ENCODE measurements around the gene ATP11A. TPM values are rescaled to one million over a fixed set of nuclear protein-coding genes. Genes with fewer than 3 reads are reported as not detected.

Gene ATP11A
- total RNA-seq, 4 donors from 2014 or later = 18.6 to 30.3 (median 26.8) TPM

DNA sequence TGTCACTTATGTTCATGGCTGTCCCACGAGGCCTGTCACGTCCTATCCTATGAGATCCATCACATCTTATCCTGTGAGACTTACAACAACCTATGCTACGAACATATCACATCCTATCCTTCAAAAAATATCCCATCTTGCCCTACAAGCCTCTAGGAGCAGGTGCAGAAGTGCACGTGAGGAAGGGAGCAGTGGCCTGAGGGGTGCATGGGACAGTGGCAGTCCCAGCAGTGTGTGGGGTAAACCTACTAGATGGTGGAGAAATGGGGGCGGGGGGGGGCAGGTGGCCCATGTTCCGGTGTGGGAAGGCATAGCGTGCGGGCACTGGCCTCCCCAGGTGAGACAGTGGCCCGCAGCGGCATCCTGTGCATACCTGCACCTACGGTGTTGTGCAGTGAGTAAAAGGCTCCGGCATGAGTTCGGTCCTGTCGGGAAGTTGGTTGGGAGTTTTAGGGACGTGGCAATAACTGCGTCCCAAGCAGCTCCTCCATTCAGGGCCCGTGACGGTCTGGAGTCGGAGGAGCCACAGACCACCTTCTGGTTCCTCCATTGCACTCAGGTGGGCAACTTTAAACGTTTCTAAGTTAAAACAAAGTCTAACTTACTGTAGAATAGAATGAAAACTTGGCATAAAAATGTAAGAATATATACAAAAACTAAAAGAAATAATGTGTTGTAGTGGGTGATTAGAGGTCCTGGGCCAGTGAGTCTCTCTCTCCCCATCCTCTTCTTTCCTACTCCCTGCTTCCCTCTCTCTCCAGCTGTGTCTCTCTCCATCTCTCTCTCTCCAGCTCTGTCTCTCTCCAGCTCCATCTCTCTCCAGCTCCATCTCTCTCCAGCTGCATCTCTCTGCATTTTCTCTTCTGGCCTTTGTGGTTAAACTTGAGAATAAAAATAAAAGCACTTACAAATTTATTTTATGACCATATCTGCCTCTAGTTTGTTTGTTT lies 42.1 kb downstream of the ATP11A start:
- TF ChIP-seq, protein P1, sequence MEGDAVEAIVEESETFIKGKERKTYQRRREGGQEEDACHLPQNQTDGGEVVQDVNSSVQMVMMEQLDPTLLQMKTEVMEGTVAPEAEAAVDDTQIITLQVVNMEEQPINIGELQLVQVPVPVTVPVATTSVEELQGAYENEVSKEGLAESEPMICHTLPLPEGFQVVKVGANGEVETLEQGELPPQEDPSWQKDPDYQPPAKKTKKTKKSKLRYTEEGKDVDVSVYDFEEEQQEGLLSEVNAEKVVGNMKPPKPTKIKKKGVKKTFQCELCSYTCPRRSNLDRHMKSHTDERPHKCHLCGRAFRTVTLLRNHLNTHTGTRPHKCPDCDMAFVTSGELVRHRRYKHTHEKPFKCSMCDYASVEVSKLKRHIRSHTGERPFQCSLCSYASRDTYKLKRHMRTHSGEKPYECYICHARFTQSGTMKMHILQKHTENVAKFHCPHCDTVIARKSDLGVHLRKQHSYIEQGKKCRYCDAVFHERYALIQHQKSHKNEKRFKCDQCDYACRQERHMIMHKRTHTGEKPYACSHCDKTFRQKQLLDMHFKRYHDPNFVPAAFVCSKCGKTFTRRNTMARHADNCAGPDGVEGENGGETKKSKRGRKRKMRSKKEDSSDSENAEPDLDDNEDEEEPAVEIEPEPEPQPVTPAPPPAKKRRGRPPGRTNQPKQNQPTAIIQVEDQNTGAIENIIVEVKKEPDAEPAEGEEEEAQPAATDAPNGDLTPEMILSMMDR (IDR thresholded peaks at IDR 0.05; ENCODE audit: low read depth) = no peak

GRCh38 chr13:112732679-112733078 lies 42.8 kb downstream of the ATP11A start:
- TF ChIP-seq, protein P1 (IDR thresholded peaks at IDR 0.05; ENCODE audit: low read depth) = no peak

DNA sequence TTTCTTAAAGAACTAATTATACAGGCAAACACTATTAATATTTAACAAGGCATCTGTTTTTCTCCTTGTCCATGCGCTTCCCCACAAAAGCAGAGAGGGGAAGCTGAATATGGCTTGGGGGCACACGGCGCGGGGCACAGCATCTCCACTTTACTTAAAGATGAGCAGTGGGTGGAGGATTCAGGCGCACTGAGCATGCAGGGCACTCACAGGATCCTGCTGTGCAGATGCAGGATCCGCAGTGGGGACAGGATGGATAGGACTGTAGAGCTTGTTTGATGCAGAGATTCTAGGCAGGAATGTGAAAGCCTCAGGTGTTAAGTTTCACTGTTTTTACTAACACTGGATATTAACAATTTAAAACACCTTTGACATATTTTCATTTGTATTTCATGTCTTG lies 43.3 kb downstream of the ATP11A start:
- TF ChIP-seq, protein P1 (IDR thresholded peaks at IDR 0.05; ENCODE audit: low read depth) = no peak

GRCh38 chr13:112733661-112734379 lies 44.0 kb downstream of the ATP11A start:
- TF ChIP-seq, protein P1 (IDR thresholded peaks at IDR 0.05; ENCODE audit: low read depth) = no peak

DNA sequence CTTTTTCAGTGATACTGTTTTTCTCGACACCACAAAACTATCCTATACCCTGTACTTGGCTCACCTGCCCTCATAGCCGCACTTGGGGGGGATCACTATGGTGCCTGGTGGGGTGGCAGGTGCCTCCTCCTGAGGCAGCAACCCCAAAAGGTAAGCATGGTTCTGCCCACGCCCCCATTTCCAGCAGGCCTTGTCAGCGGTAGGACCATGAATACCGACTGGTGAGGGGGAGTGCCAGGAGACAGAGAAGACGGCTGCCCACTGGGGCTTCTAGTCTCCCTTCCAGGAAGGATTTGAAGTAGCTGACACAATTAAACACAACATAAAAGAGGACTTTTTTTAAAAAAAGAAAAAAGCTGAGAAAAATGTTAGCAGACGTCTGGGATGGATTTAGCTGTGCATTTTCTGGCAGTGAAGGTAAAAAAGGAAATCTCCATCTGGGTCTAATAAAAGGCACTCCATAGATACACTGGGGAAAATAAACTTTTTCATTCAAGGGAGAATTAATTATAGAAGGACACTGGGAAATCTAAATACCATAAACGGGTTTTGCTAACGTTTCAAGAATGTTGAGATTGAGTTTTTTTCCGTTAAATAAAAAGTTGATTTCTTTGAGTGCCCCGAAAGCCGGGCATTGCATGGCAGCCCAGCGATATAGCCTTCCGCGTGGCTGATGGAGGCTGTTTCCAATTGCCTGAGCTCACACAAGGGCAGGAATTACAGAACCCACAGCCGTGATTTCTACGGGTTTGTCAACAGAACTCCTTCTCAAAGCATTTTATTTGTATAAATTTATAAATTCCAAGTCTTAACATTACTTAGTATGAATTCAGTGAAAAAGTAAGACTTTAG lies 45.1 kb downstream of the ATP11A start:
- TF ChIP-seq, protein P1 (IDR thresholded peaks at IDR 0.05; ENCODE audit: low read depth) = no peak

DNA sequence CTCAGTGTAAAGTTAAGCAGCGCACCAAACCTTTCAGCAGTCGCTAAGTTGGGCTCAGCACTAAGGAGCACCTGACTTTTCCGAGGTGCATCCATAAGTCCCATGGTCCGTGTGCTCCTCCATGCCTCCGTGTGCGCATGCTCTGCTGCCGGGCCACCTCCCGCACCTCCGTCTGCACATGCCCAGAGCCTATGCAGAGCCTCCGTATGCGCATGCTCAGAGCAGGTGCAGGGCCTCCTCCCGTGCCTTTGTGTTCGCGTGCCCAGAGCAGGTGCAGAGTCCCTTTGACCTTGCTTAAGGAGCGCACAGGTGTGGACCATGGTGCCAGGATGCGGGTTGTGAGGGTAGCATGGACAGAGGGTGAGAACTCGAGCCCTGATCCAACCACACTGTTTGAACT lies 46.0 kb downstream of the ATP11A start:
- TF ChIP-seq, protein P1 (IDR thresholded peaks at IDR 0.05; ENCODE audit: low read depth) = no peak
